Spleen (tissue), 7 donors: ENCODE results near the gene MBOAT2.

Experiments used
- CTCF ChIP-seq, 11 experiments: fragments of 200-600 bp in 7 of 11; fragments of 450-650 bp in 4 of 11; sonication (generic) in 4 of 11; IDR thresholded peaks in 8 of 11; conservative IDR thresholded peaks in 3 of 11; 1 replicate in 7 of 11; 2 replicates in 4 of 11; pipeline versions ENCODE4 v1.4.0 to v1.8.0; 2016 to 2021; ENCODE audit warnings: antibody characterized with exemption in 11 of 11, inconsistent platforms in 4 of 11, mild to moderate bottlenecking in 1 of 11
- POLR2A ChIP-seq, 3 donors: fragments of 450-650 bp; IDR thresholded peaks; one replicate each; pipeline ENCODE4 v1.5.1; 2017; ENCODE audit warnings: antibody characterized with exemption in 3 of 3, mild to moderate bottlenecking in 1 of 3
- donor health status: DM: no; HTN: no; CAD: no; lungs with moderate emphysema.
- donor health status: DM: no; HTN: no; CAD: no.
- donor health status: DM: no; HTN: no; CAD: no.

GRCh38 chr2:8856176-8856575 lies 147.3 kb downstream of the MBOAT2 start:
- TF ChIP-seq CTCF (IDR thresholded peaks at IDR 0.05 in 8 of 11, conservative IDR thresholded peaks at IDR 0.05 in 3 of 11) (no peak), POLR2A (IDR thresholded peaks at IDR 0.05) (no peak)
